ENCODE measurements around the gene MGAT4A. TPM values are rescaled to one million over a fixed set of nuclear protein-coding genes. Genes with fewer than 3 reads are reported as not detected.
"Not testable (repeated sequence)": the region's sequence is repeated elsewhere in the genome, so short reads cannot be mapped to it uniquely, and the experiment has no call there.

The MGAT4A gene
- total RNA-seq, 1 experiment from 2014 or later = 2.7 TPM

DNA sequence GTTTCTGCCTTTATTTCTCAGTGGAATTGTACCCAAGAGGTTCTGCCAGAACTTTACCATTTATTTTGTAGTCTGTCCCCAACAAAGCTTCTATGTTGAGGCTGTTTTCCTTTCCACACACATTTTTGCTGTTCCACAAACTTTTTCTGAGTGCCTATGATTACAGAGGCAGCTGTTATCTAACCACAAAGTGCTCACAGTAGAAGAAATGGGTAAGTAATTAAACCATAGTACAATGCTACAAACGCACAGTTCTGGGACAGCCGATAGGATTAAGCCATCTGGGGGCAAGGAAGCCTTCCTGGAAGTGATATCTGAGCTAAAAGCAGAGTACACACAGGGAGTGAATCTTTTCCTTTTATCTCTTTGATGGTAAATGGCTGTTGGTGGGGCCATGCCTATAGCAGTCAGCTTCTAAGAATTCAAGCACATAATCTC, 3.9 kb upstream of the MGAT4A start:
- DNase-seq (ENCODE audit: low read depth) = no peak
- in situ Hi-C loops (cut with HindIII; ENCODE audit: low pct_unique_long_range_greater_than_20kb, low sequenced_read_pairs) = no loop called here

GRCh38 chr2:98734162-98734561, 3.2 kb upstream of the MGAT4A start:
- in situ Hi-C loops (cut with HindIII; ENCODE audit: low pct_unique_long_range_greater_than_20kb, low sequenced_read_pairs) = no loop called here
- DNase-seq (ENCODE audit: low read depth) = no peak

DNA sequence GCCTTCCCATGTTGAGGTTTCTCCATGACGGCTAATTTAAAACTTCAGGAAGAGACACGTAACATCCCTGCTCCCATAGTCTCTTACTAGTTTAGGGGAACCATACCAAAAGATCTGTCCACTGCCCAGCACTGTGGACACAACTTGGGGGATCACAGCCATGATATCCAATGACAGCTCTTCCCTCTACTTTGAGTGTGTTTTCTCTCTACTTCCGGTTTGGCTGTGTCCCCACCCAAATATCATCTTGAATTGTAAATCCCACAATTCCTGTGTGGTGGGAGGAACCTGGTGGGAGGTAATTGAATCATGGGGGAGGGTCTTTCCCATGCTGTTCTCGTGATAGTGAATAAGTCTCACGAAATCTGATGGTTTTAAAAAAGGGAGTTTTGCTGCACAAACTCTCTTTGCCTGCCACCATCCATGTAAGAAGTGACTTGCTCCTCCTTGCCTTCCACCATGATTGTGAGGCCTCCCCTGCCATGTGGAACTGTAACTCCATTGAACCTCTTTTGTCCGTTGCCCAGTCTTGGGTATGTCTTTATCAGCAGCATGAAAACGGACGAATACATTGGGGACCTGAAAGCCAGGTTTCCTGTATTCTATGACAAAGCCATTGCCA, 1.6 kb upstream of the MGAT4A start:
- in situ Hi-C loops (cut with HindIII; ENCODE audit: low pct_unique_long_range_greater_than_20kb, low sequenced_read_pairs) = no loop called here
- DNase-seq (ENCODE audit: low read depth) = no peak

GRCh38 chr2:98731894-98732349, 990 bp upstream of the MGAT4A start:
- no peak for DNase-seq (ENCODE audit: low read depth)
- in situ Hi-C loops (cut with HindIII; ENCODE audit: low pct_unique_long_range_greater_than_20kb, low sequenced_read_pairs) = no loop called here

DNA sequence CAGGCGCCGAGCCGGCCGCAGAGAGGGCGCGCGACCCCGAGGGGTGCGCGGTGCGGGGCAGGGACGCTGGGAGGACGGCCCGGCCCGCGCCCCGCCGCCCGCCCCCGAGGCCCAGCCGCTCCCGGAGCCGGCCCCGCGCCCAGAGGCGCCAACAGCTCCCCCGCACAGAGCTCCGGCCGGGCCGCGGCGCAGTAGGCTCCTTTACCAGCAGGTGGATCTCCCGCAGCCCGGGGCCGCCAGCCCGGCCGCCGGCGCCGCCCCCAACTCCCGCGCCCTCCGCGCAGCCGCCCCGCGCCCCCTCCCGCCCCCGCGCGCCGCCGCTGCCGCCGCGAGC, 258 bp downstream of the MGAT4A start:
- in situ Hi-C loops (cut with HindIII; ENCODE audit: low pct_unique_long_range_greater_than_20kb, low sequenced_read_pairs) = no loop called here
- DNase-seq (ENCODE audit: low read depth) = no peak

DNA sequence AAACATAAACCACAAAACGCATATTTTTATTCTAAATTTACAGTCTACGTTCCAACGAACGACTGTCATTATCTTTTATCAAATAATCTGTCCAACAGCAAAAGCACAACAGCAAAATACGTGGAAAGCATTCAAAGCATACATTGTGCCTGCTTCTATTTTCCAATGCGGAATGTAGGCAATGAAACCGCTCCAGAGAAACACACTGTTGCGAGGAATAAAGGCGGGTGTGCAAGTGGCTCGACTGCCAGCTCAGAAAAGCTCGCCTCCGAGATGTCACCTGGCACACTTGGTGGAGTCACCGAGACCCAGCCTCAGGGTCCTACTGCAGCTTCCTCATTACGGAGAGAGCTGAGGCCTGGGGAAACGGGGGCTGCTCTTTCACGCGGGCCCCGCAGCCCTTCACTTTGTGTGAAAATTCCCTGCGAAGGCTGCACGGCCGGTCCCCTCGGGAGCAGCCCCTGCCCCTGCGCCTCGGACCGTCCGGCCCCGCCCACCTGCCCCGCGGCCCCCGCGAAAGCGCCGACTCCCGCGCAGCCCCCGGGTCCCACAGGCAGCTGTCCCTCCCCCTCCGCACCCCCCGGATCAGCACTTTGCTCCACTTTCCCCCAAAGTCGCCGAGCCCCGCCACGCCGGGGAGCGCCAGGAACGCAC, 752 bp downstream of the MGAT4A start:
- in situ Hi-C loops (cut with HindIII; ENCODE audit: low pct_unique_long_range_greater_than_20kb, low sequenced_read_pairs) = no loop called here
- peak; percentile 16 for DNase-seq (ENCODE audit: low read depth)

- in situ Hi-C loops (cut with HindIII; ENCODE audit: low pct_unique_long_range_greater_than_20kb, low sequenced_read_pairs) = no loop called here
These were observed 1.3 kb downstream of the MGAT4A start for GRCh38 chr2:98729652-98730051.

DNA sequence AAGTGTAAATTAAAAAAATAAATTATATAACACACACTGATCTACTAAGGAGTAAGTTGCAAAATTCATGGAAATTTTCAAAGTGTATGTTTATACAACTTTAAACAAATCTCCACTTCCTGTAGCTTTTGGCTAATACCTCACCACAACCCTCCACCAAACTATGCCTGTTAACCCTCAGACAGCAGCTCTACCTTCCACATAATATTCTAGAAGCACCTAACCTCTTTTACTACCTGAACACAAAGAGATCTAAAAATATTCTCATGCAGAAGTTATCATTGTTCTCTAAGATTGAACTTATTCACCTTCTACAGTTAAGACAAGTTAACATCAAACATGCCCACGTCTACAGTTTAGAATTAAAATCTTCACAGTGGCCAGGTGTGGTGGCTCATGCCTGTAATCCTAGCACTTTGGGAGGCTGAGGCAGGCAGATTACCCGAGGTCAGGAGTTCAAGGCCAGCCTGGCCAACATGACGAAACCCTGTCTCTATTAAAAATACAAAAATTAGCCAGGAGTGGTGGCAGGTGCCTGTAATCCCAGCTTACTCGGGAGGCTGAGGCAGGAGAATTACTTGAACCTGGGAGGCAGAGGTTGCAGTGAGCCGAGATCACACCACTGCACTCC, 2.7 kb downstream of the MGAT4A start:
- DNase-seq (ENCODE audit: low read depth); in situ Hi-C loops (cut with HindIII; ENCODE audit: low pct_unique_long_range_greater_than_20kb, low sequenced_read_pairs): not testable (repeated sequence)

More at GRCh38 chr2:98729652-98730051, 1.3 kb downstream of the MGAT4A start:
- no peak for DNase-seq (ENCODE audit: low read depth)

- in situ Hi-C loops (cut with HindIII; ENCODE audit: low pct_unique_long_range_greater_than_20kb, low sequenced_read_pairs) = no loop called here
These were observed 3.4 kb downstream of the MGAT4A start for GRCh38 chr2:98727369-98728087.

DNA sequence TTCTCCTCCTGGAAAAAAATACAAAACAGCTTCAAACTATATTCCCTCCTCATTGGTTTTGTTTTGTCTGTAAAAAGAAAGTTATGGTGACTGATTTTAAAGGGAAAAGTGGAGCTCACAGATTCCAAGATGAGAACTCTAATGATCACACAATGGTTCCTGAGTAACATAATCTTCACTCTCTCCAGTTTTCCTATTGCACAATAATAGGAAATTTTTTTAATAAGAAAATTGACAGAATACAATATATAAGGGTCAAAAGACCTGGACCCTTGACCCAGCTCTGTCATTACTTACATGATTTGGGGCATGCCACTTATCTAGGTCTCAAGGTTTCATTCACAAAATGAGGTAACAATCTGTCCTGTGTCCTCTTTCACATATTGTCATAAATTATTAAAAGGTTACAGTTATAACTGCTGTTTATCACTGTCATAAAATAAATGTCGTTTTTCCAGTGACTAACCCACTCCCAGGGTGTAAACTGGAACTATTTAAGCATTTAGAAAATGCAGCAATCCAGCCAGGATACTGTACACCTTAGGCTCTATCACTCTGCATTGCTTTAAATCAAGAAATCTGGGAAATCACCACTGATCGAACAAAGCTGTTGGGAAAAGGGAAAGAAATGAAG, 4.1 kb downstream of the MGAT4A start:
- in situ Hi-C loops (cut with HindIII; ENCODE audit: low pct_unique_long_range_greater_than_20kb, low sequenced_read_pairs) = no loop called here
- DNase-seq (ENCODE audit: low read depth) = no peak

More at GRCh38 chr2:98727369-98728087, 3.4 kb downstream of the MGAT4A start:
- no peak for DNase-seq (ENCODE audit: low read depth)

DNA sequence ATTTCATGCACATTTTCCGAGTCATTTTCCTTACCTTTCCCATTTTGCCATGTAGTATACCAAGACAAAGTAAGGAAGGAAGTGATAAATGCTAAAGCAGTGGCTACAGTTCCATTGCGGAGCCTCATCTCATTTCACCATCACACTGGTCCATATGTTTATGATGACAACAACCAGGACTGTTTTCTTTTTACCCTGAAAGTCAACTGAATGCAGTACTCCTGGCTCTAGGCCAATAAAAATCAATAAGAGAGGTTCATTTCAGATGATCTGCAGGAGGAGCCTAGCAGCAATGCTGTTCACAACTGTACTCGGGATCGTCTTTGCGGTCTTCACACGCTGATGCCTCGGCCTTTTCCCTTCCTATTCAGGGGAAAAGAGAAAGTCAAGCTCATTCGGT, 4.7 kb downstream of the MGAT4A start:
- no peak for DNase-seq (ENCODE audit: low read depth)
- in situ Hi-C loops (cut with HindIII; ENCODE audit: low pct_unique_long_range_greater_than_20kb, low sequenced_read_pairs) = no loop called here

DNA sequence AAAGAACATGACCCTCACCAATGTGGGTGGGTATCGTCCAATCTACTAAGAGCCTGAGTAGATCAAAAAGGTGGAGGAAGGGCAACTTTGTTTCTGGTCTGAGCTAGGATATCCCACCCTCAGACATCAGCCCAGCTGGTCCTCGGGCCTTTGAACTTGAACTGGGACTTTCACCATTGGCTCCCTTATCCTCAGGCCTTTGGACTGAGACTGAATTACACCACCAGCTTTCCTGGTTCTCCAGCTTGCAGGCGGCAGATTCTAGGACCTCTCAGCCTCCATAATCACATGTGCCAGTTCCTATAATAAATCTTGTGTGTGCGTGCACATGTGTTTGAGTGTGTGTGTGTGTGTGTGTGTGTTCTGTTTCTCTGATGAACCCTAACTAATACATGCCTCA, 10.6 kb downstream of the MGAT4A start:
- DNase-seq (ENCODE audit: low read depth) = no peak
- in situ Hi-C loops (cut with HindIII; ENCODE audit: low pct_unique_long_range_greater_than_20kb, low sequenced_read_pairs) = no loop called here

- in situ Hi-C loops (cut with HindIII; ENCODE audit: low pct_unique_long_range_greater_than_20kb, low sequenced_read_pairs) = no loop called here
- DNase-seq (ENCODE audit: low read depth) = no peak
These were observed 13.3 kb downstream of the MGAT4A start for GRCh38 chr2:98717621-98718020.

DNA sequence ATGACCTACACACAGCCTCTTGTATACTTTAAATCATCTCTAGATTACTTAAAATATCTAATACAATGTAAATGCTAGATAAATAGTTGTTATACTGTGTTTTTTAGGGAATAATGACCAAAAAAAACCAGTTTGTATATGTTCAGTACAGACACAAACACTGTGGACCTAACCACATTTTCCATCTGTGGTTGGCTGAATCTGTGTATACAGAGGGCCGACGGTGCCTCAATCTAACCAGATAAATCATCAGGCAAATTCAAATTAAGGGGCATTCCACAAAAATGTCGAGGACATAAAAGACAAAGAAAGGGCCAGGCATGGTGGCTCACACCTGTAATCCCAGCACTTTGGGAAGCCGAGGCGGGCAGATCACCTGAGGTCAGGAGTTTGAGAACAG, 14.1 kb downstream of the MGAT4A start:
- no peak for DNase-seq (ENCODE audit: low read depth)
- in situ Hi-C loops (cut with HindIII; ENCODE audit: low pct_unique_long_range_greater_than_20kb, low sequenced_read_pairs) = no loop called here

DNA sequence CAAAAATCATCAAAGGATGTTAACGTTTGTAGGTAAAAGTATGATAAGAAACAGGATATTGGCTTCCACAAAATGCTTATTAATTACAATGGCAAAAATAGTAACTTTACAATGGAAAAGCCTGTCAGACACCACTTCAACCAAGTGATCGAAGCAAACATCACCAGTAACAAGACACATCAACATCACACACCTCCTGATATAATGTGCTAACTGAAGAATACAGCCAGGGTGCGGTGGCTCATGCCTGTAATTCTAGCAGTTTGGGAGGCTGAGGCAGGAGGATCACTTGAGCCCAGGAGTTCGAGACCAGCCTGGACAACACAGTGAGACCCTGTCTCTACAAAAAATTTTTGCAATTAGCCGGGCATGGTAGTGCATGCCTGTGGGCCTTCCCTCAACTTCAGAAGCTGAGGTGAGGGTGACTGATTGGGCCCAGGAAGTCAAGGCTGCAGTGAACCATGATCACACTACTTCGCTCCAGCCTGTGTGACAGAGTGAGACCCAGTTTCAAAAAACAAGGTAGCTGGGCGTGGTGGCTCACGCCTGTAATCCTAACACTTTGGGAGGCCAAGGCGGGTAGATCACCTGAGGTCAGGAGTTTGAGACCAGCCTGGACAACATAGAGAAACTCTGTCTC, 15.0 kb downstream of the MGAT4A start:
- DNase-seq (ENCODE audit: low read depth) = no peak
- in situ Hi-C loops (cut with HindIII; ENCODE audit: low pct_unique_long_range_greater_than_20kb, low sequenced_read_pairs) = no loop called here

GRCh38 chr2:98713332-98714015, 17.5 kb downstream of the MGAT4A start:
- no peak for DNase-seq (ENCODE audit: low read depth)
- in situ Hi-C loops (cut with HindIII; ENCODE audit: low pct_unique_long_range_greater_than_20kb, low sequenced_read_pairs) = no loop called here

GRCh38 chr2:98712145-98712544, 18.8 kb downstream of the MGAT4A start:
- DNase-seq (ENCODE audit: low read depth) = no peak
- in situ Hi-C loops (cut with HindIII; ENCODE audit: low pct_unique_long_range_greater_than_20kb, low sequenced_read_pairs) = no loop called here

GRCh38 chr2:98711506-98711905, 19.4 kb downstream of the MGAT4A start:
- in situ Hi-C loops (cut with HindIII; ENCODE audit: low pct_unique_long_range_greater_than_20kb, low sequenced_read_pairs) = no loop called here
- DNase-seq (ENCODE audit: low read depth) = no peak

All from Caki2 (cell line).